ENCODE results near the gene NPAS2. TPM values are rescaled to one million over a fixed set of nuclear protein-coding genes. Genes with fewer than 3 reads are reported as not detected.
A peak's percentile ranks its signal among the peaks of the same experiment; 100 is the strongest.

NPAS2 gene
- total RNA-seq, 1 experiment from 2014 or later, result not detected

DNA sequence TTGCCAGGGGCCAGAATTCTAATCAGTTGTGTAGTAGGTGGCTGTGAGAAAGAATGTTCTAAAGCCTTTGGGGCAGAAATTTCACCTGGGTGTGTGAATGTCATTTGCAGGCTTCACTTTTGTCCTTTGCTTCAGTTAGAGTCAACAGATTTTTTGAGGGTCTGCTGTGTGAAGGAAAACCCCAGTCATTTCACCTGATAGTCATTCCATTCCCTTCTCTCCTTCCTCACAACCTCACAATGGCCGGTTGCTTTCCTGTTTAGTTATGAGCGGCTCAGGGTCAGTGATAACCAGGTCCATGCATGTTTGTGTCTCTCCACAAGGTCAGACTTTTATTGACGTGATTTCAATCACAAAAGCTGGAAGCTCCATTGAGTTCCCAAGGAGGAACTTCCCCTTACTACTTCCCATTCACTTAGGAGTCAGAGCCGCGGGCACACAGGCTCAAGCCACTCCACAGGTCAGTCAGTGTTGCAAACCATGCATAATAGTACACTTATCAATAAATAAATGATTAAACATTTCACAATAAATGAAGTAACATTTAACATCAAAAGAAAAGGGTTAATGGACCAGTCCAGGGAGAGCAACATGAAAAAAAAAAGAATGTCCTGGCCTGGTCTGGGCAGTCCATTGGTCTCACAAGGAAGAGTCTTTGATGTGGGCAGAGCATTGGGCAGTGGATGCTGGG, 74.3 kb downstream of the NPAS2 start:
- in situ Hi-C loops (cut with HindIII; ENCODE audit: low sequenced_read_pairs), result no loop called here
- no peak for DNase-seq (ENCODE audit: low spot score)

DNA sequence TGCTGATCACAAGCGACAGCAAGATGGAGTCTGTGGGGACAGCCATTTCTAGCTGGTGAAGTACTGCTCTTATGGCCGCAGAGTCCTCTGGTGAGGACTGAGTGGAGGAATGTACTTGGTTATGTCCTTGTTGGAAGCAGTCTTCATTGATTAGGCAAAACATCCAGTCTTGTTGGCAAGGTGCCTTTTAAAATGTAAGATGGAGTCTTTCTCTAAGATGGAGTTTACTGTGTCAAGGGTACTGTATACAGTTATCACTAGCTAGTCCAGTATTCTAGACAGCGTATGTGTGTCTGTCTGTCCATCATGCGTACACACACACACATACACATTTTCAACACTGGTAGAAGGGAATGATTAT, 74.8 kb downstream of the NPAS2 start:
- in situ Hi-C loops (cut with HindIII; ENCODE audit: low sequenced_read_pairs), result no loop called here
- no peak for DNase-seq (ENCODE audit: low spot score)

DNA sequence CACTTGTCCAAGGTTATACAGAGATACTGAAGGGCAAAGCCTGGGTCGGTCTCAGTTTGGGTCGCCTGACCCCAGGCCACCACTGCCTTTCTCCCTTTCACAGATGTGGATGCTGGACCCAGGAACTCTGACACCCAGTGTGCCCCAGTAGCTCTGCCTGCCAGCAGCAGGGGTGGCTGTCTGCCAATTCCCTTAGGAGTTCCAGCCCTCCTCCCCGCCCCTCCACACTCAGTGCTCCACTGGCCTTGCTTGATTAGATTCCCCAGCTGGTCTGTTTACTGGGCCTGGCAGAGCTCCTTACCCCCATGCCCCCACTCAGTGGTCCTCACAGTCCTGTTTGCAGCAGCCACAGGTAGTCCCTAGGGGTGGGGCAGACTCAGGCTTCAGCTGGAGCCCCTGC, 75.5 kb downstream of the NPAS2 start:
- in situ Hi-C loops (cut with HindIII; ENCODE audit: low sequenced_read_pairs), result no loop called here
- peak; percentile 12 for DNase-seq (ENCODE audit: low spot score)

DNA sequence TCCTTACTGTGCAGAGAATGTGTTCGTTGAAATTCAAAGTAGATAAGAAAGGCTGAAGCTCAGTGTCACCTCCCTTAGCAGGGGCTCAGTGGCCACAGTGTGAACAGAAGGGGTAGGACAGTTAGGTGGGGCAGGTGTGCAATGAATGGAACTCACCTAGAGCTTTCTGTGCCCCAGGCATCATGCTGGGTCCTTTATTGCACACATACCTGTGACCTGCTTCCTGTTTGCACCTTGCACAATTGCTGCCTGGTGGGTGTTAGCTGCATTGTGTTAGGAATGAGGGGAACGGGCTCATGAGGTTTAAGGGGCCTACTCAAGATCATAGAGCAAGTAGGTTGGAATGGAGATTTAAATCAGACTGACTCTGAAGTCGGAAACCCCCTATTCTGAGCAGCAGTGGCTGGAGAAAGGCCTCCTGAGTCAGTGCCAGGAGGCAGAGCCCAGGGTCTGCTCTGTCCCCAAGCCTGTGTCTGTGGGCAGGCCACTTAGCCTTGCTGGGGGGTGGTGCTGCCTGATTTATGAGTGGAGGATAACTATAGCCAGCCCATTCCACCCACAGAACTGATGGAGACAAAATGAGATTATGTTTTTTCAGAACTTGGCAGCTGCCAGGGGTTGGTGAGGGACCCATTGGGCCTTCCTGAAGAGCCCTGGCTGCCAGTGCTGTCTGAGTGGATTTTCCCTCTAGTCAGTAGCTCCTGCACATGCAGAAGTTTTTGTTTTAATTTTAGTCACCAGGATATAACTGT, 76.2 kb downstream of the NPAS2 start:
- in situ Hi-C loops (cut with HindIII; ENCODE audit: low sequenced_read_pairs), result no loop called here
- DNase-seq (ENCODE audit: low spot score), result no peak

DNA sequence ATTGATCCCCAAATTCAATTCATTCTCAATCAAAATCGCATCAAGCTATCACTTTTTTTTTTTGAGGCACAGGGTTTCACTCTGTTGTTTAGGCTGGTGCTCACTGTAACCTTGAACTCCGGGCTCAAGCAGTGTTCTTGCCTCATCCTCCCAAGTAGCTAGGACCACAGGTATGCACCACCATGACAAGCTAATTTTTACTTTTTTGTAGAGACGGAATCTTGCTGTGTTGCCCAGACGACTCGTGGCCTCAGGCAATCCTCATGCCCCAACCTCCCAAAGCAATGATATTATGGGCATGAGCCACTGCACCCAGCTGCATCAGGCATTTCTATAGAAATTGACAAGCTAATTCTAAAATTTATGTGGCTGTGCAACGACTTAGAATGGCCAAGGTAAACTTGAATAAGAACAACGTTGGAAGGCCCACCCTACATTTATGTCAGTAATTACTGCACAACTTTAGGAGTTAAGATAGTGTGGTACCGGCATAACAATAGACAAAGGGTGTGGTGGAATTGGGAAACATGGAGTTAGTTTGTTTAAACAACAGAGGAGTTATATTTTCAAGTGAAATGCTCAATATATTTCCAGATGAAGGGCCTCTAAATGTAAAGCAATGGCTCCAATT, 78.2 kb downstream of the NPAS2 start:
- in situ Hi-C loops (cut with HindIII; ENCODE audit: low sequenced_read_pairs), result no loop called here
- DNase-seq (ENCODE audit: low spot score), result no peak

DNA sequence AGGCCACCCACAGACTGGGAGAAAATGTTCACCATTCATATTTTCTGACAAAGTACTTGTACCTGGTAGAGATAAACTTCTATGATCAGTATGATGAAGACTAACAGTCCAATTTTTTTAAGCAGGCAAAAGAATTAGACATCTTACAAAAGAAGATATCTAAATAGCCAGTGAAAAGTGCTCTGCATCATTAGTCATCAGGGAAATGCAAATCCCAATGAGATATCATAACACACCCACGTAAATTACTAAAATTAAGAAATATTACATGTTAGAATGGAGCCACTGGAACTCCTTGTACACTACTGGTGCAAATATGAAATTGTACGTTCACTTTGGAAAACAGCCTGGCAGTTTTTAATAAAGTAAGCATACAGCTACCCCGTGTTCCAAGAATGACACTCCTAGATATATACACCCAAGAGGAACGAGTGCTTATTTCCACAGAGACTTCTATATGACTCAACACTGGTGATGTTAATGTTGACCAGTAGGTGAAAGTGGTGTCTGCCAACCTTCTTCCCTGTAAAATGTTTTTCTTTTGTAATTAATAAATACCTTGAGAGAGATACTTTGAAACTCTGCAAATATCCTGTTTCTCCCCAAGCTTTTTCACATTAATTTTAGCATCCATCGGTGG, 80.3 kb downstream of the NPAS2 start:
- in situ Hi-C loops (cut with HindIII; ENCODE audit: low sequenced_read_pairs), result no loop called here
- DNase-seq (ENCODE audit: low spot score), result no peak

DNA sequence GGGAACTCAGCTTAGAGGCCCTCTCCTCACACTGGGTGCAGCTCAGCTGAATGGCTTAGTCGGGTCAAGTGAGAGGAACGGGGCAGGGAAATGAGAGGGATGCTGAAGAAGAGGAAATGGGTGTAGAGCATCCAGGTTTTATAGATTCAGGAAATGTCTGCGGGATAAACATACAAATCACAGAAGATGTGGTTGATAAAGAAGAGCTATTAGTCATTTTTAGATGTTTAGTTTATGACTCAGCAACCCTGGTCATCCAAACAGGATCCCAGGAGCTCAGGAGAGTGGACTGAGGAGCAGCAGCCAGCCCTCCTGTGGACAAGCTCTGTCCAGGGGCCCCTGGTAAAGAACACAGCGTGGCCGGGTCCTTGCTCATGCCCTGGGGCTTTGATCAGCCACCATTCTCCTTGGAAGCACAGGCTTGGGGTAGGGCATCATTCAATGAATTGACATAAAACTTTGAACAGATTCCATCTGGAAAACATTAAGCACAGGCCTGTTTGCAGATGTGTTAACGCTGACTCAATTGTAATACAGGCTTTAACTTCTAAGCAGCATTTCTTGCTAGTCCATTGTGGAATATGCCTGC, 83.0 kb downstream of the NPAS2 start:
- no peak for DNase-seq (ENCODE audit: low spot score)
- in situ Hi-C loops (cut with HindIII; ENCODE audit: low sequenced_read_pairs), result no loop called here

DNA sequence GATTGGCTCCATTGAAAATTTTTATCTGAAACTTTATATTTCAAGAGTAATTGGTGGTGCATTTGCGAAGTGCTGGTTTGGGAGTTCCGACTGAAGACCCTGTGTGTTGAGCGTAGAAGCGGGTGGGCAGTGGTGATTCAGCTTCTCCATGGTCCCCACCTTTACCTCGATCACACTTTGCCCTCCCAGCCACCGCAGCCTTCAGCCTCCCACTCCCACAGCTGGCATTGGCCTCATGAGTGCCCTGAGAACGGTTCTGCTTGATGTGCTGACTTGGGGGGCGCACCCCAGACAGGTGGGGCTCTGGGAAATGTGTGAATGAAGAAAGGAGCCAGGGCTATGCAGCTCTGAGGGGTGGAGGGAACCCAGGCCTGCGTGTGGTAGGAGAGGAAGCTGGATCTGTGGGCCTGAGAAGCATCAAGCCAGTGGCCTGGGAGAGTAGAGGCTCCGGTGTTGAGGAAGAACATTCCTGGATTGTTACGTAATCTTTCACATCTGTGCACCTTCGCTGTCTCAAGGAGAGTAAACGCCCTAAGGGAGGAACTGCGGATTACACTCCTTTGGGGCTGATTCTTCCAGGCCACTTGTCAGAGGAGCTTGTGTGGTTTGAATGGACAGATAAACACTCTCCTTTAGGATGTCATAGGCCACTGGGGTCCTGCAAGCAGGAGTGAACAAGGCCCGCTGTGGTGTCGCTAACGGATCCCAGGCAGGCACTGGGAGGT, 83.8 kb downstream of the NPAS2 start:
- in situ Hi-C loops (cut with HindIII; ENCODE audit: low sequenced_read_pairs), result no loop called here
- no peak for DNase-seq (ENCODE audit: low spot score)

DNA sequence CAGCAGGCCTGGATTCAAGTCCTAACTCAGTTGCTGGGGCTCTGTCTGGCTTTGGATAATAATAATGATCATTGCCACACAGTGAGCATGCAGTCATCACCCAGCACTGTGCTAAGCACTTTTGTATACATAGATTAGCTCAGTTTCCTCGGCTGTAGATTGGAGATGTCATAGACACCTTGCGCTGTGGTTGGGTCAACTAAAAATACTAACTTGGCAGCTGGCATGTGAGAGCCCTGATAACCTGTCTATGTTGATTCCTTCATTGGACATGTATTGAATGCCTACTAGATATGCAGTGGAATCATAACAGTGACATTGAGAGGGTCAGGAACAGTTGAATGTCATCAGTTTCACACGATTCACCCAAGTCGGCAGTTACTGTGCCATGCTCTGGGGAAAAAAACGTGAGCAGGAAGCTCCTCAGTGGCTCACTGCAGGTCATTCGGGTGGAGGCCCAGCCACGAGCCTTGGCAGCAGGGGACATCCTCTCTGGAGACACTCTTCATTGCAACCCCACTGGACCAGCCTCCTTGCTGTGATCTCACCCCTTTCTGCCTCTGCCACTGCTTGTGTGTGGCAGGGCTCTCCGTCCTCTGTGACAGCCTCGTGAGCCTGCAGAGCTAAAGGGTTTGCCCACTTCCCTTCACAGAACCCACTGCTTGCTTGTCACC, 85.3 kb downstream of the NPAS2 start:
- DNase-seq (ENCODE audit: low spot score), result no peak
- in situ Hi-C loops (cut with HindIII; ENCODE audit: low sequenced_read_pairs), result no loop called here

DNA sequence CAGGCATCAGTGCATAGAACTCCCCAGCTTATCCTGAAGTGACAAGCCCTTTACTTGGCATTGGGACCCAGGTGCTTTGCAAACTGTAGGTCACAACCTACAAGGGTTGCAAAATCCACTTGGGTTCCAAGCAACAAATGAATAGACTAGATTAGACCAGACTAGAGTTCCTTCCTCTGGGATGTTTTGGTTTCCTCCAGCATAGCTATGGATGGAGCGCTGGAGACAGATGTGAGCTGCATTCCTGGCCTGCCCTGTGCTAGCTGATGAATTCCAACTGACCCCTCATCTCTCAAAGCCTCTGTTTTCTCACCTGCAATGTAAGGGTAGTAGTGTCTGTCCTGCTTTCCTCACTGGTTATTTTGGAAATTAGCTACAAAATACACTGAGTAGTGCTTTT, 86.2 kb downstream of the NPAS2 start:
- in situ Hi-C loops (cut with HindIII; ENCODE audit: low sequenced_read_pairs), result no loop called here
- no peak for DNase-seq (ENCODE audit: low spot score)

DNA sequence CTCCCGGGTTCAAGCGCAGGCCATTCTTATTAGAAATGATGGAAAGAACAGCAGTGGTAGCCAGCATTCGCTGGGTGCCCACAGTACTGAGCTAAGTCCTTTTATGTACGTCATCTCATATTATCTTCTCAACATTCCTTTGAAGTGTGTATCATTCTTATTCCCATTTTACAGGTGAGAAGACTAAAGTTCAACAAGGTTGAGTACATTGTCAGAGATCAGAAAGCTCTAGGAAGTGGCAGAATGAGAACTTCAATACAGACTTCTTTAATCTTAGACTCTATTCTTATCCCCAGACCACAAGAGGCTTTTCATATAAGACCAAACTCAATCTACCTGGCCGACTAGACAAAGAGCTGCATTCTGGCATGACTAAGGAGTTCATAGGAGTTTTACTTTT, 86.7 kb downstream of the NPAS2 start:
- in situ Hi-C loops (cut with HindIII; ENCODE audit: low sequenced_read_pairs), result no loop called here
- no peak for DNase-seq (ENCODE audit: low spot score)

DNA sequence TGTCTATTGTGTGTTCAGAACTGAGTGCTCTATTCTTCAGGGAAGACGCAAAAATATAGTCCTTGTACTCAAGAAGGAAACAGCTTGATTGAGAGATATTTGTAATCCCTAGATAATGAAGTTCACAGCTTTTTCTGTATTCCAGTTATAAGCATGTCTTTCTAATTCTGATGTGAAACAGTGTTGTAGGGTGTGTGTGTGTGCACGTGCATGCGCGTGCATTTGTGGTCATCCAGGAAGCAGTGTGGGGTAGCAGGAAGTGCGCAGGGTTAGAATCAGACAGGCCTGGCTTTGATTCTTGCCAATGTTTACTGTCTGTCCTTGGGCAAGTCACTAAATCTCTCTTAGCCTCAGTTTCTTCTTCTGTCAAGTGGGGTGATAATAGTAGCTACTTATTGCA, 87.9 kb downstream of the NPAS2 start:
- in situ Hi-C loops (cut with HindIII; ENCODE audit: low sequenced_read_pairs), result no loop called here

DNA sequence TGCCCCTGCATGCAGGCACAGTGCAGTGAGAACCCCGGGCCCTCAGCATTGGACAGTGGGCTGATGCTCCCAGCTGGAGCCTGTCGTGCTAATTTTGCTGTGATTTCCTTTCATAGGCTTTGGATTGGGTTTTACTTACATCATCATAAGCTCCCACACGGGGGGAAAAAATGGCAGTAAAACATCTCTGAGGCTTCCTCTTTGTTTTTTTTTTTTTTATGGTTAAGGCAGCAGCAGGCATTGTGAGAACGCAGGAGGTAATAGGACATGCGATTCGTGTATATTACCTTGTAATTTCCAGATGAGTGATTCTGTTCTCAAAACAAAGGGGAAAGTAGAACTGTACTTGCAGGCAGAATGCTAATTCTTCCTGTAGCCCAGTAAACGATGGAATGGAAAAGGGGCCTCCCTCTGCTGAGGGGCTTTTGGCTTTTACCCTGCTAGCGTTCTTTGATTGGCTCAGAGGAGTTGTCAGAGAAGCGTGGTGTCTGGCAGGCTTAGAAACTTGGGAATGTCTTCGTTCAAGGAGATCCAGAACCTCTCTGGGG, 89.7 kb downstream of the NPAS2 start:
- no peak for DNase-seq (ENCODE audit: low spot score)
- in situ Hi-C loops (cut with HindIII; ENCODE audit: low sequenced_read_pairs), result no loop called here

More for the DNA sequence above, 87.9 kb downstream of the NPAS2 start:
- DNase-seq (ENCODE audit: low spot score), result no peak

DNA sequence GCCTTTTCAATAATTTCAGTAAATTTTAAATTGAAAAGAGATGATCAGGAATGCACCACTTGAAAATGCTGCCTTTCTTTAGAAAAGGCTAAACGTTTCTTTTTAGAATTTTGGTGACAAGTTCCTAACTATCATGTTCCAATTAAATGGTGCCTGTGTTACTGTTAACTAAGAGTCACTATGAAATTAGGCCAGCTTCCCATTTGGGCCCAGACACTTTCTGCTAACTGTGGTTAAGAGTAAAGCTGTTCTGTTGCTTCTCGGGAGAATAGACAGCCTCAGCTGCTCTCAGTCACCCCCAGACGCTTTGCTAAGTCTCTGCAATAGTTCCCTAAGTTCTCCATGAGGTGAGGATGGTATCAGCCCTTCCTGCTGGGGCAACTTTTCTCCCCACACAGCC, 90.2 kb downstream of the NPAS2 start:
- in situ Hi-C loops (cut with HindIII; ENCODE audit: low sequenced_read_pairs), result no loop called here
- no peak for DNase-seq (ENCODE audit: low spot score)

DNA sequence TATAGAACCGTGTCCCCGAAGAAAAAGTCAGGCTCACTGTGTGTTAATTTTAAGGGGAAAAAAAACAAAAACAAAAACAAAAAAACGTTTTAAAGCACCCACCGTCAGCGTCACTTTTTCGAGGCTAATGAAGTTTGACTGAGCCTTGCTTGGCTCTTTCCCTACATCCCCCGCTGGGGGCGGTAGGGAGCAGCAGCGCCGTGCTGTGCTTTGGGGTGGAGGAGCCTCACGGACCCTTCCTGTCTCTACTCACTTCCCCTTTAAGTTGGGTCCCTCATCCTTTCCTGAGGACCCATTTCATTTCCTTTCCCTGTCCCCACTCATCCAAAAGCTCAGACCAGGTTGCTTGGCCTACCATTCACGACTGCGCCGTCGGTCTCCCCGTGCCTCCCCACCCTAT, 99.4 kb downstream of the NPAS2 start:
- no peak for DNase-seq (ENCODE audit: low spot score)
- in situ Hi-C loops (cut with HindIII; ENCODE audit: low sequenced_read_pairs), result no loop called here

DNA sequence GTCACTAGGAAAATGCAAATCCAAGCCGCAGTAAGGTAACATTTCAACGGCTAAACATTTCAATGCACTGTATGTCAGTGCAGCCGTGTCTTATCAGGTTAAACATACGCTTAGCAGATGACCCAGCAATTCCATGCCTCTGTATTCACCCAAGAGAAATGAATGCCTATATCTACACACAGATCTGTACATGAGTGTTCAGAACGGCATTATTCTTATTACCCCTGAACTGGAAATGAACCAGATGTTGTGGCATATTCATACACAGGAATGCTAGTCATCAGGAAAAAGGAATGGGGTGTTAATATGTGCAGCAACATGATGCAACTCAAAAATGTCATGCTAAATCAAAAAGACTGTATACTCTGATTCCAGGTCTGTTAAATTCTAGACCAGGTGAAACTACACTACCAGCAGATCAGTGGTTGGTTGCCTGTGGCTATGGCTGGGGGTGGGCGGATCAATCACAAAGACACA, 101.8 kb downstream of the NPAS2 start:
- no peak for DNase-seq (ENCODE audit: low spot score)
- in situ Hi-C loops (cut with HindIII; ENCODE audit: low sequenced_read_pairs), result no loop called here

DNA sequence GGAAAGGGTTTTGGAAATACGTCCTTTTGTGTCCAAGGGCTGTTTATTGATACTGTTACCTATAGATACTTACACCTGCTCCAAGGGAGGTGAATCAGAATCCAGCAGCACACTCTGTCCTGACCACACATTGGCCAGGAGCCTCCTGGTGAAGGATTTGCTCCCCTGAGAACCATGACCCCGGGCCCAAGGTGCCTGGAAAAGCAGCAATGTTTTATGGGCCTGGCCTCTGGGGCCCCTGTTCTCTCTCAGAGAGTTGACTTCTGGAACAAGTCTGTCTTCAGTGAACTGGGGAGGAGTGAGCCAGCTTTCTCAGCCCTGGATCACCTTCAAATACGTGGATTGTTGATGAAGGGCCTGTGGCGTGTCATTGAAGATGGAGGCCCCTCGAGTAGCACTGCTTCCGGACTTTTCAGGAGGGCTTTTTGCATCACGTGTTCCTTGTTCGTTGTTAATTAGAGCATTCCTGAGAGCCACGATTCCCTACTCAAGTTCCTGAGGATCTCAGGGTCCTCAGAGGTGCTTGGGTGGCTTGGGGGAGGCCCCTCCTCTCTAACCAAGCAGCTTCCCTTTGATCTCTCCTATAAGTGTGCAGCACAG, 103.6 kb downstream of the NPAS2 start:
- in situ Hi-C loops (cut with HindIII; ENCODE audit: low sequenced_read_pairs), result no loop called here

DNA sequence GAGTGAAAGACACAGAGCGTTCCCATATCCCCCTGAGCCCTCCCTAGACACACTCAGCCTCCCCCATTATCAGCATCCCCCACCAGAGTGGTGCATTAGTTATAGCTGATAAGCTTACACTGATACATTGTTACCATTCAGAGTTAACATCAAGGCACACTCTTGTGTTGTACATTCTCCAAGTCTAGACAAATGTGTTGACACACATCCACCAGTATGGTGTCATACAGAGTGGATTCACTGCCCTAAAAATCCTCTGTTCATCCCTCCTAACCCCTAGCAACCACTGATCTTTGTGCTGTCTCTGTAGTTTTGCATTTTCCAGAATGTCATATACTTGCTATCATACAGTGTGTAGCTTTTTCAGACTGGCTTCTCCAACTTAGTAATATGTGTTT, 104.2 kb downstream of the NPAS2 start:
- DNase-seq (ENCODE audit: low spot score), result no peak
- in situ Hi-C loops (cut with HindIII; ENCODE audit: low sequenced_read_pairs), result no loop called here

More for the DNA sequence above, 103.6 kb downstream of the NPAS2 start:
- no peak for DNase-seq (ENCODE audit: low spot score)

Data from G401 (cell line).